ENCODE measurements around the gene SET. TPM values are rescaled to one million over a fixed set of nuclear protein-coding genes. Genes with fewer than 3 reads are reported as not detected.

SET gene
- polyA plus RNA-seq, 1 of the 3 experiments (the other 2 are of a cell fraction) = 64.6 TPM

DNA sequence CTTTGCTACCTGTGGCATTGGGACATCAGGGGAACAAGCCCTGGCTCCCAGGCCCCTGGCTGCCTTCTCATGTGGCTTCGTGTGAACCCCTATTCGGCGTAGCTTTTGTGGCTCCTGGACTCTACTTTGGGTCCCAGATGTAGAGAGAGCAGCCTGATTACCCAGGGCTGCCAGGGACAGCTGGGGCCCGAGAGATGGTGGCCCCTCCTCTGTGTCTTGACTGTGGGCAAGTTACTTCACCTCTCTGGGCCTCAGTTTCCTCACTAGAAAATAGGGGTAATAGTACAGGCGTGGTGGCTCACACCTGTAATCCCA is 15.3 kb downstream of the SET start:
- Histone ChIP-seq H3K9ac (no peak overlapping the region), H3F3A (replicated peaks; ENCODE audit: insufficient read depth) (peaks cover 19% of the 10 kb centered on the region), H3K27ac (ENCODE audit: low read depth in 2 of 2, low read length in 1 of 2) (no peak overlapping the region), H3K4me3 (ENCODE audit: low read depth in 2 of 2, low read length in 1 of 2) (no peak overlapping the region), H3K9me3 (no peaks in the 10 kb centered on the region), H3K4me1 (ENCODE audit: control insufficient read depth in 1 of 2, insufficient read depth in 2 of 2, low read depth in 1 of 2, low read length in 1 of 2) (peaks cover 0 to 4% of the 10 kb centered on the region in 2 experiments; a peak in 1 of 4 replicates), H3K9me2 (no peaks in the 10 kb centered on the region), H3K36me3 (replicated peaks in 1 of 2; ENCODE audit: control insufficient read depth in 1 of 2, insufficient read depth in 2 of 2, low read length in 1 of 2) (no peaks in the 10 kb centered on the region), H3K79me2 (ENCODE audit: insufficient read depth) (no peaks in the 10 kb centered on the region), H4K20me1 (ENCODE audit: insufficient read depth) (no peaks in the 10 kb centered on the region), H3K27me3 (ENCODE audit: insufficient read depth) (no peaks in the 10 kb centered on the region), H3K4me2 (no peak overlapping the region), H2AFZ (ENCODE audit: low read depth) (no peak overlapping the region)
- 100% methylated on average over 1 of the region's 5 CpGs for WGBS (ENCODE audit: low lambda C conversion rate)
- POLR2A ChIA-PET = interaction anchor here (0.8 kb wide), 1 partner anchor 15 kb away, joined by 3 read pairs; the partner anchor contains the start of gene SET
- CTCF ChIA-PET = interaction anchor here (0.6 to 4.0 kb wide), 10 partner anchors 11 to 148 kb away, joined by 3 to 64 read pairs (median 4); partner anchors contain the start of genes ENDOG, SET and ZDHHC12
- no peak for TF ChIP-seq EZH2phosphoT487 (IDR thresholded peaks at IDR 0.05; ENCODE audit: borderline replicate concordance, low read depth)
- no peak for TF ChIP-seq RXRA (IDR thresholded peaks at IDR 0.05; ENCODE audit: borderline replicate concordance, low read depth)
- TF ChIP-seq, protein P1, sequence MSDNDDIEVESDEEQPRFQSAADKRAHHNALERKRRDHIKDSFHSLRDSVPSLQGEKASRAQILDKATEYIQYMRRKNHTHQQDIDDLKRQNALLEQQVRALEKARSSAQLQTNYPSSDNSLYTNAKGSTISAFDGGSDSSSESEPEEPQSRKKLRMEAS (IDR thresholded peaks at IDR 0.05; ENCODE audit: low read depth) = no peak
- TF ChIP-seq TCF12 (IDR thresholded peaks at IDR 0.05) = no peak
- TF ChIP-seq, protein P2, sequence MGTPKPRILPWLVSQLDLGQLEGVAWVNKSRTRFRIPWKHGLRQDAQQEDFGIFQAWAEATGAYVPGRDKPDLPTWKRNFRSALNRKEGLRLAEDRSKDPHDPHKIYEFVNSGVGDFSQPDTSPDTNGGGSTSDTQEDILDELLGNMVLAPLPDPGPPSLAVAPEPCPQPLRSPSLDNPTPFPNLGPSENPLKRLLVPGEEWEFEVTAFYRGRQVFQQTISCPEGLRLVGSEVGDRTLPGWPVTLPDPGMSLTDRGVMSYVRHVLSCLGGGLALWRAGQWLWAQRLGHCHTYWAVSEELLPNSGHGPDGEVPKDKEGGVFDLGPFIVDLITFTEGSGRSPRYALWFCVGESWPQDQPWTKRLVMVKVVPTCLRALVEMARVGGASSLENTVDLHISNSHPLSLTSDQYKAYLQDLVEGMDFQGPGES (IDR thresholded peaks at IDR 0.05; ENCODE audit: low read depth, low read length) = no peak
- TF ChIP-seq RFX5 (IDR thresholded peaks at IDR 0.05; ENCODE audit: low read length) = no peak
- TF ChIP-seq, protein P3, sequence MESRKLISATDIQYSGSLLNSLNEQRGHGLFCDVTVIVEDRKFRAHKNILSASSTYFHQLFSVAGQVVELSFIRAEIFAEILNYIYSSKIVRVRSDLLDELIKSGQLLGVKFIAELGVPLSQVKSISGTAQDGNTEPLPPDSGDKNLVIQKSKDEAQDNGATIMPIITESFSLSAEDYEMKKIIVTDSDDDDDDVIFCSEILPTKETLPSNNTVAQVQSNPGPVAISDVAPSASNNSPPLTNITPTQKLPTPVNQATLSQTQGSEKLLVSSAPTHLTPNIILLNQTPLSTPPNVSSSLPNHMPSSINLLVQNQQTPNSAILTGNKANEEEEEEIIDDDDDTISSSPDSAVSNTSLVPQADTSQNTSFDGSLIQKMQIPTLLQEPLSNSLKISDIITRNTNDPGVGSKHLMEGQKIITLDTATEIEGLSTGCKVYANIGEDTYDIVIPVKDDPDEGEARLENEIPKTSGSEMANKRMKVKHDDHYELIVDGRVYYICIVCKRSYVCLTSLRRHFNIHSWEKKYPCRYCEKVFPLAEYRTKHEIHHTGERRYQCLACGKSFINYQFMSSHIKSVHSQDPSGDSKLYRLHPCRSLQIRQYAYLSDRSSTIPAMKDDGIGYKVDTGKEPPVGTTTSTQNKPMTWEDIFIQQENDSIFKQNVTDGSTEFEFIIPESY (IDR thresholded peaks at IDR 0.05; ENCODE audit: borderline replicate concordance, low read depth) = no peak
- TF ChIP-seq RCOR1 (IDR thresholded peaks at IDR 0.05; ENCODE audit: low read length) = no peak
- no peak for TF ChIP-seq FOXM1 (IDR thresholded peaks at IDR 0.05; ENCODE audit: low read depth)
- TF ChIP-seq, protein P4, sequence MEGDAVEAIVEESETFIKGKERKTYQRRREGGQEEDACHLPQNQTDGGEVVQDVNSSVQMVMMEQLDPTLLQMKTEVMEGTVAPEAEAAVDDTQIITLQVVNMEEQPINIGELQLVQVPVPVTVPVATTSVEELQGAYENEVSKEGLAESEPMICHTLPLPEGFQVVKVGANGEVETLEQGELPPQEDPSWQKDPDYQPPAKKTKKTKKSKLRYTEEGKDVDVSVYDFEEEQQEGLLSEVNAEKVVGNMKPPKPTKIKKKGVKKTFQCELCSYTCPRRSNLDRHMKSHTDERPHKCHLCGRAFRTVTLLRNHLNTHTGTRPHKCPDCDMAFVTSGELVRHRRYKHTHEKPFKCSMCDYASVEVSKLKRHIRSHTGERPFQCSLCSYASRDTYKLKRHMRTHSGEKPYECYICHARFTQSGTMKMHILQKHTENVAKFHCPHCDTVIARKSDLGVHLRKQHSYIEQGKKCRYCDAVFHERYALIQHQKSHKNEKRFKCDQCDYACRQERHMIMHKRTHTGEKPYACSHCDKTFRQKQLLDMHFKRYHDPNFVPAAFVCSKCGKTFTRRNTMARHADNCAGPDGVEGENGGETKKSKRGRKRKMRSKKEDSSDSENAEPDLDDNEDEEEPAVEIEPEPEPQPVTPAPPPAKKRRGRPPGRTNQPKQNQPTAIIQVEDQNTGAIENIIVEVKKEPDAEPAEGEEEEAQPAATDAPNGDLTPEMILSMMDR (IDR thresholded peaks at IDR 0.05) = no peak
- no peak for TF ChIP-seq FOSL2 (IDR thresholded peaks at IDR 0.05; ENCODE audit: borderline replicate concordance, low read depth)
- no peak for DNase-seq

Data from SK-N-SH (cell line).